HCT116 (cell line): ENCODE results near the gene UBA52. TPM values are rescaled to one million over a fixed set of nuclear protein-coding genes. Genes with fewer than 3 reads are reported as not detected.

Experiments used
- ATAC-seq: fragments of 200-7000 bp; cut with Tn5 transposase; 2 replicates; pipeline ENCODE4 v1.9.1; 2020; ENCODE audit warnings: mild to moderate bottlenecking, moderate library complexity
- BruUV-seq: library from RNA; stranded (reverse); fragments of 400-500 nt; replicated peaks from 2 replicates; lab custom pipeline; 2021; lab: Mats Ljungman, UMichigan
- CTCF ChIA-PET: fragments of 300-600 bp; sonication (Branson Sonifier 250); formaldehyde crosslinking; loops from one replicate; lab custom pipeline; 2021; ENCODE audit warnings: antibody characterized with exemption; lab: Charles Lee
- POLR2A ChIA-PET: fragments of 300-600, 350-600 bp; sonication (Branson Sonifier 250); formaldehyde crosslinking; loops from one replicate; lab custom pipeline; 2021; ENCODE audit warnings: antibody characterized with exemption; lab: Charles Lee
- RAD21 ChIA-PET, 2 experiments: fragments of 300-600 bp; sonication (Branson Sonifier 250); formaldehyde crosslinking; loops; one replicate each; lab custom pipeline; 2023; ENCODE audit warnings: low total read pairs in 2 of 2; ENCODE audit not compliant: uncharacterized antibody in 2 of 2, unreplicated experiment in 2 of 2, low non-redundant PET in 1 of 2; lab: Charles Lee
- DNase-seq: peaks from one replicate; pipeline ENCODE4 v3.0.0-alpha.2; 2010; ENCODE audit warnings: low read depth, low spot score
- H2AFZ ChIP-seq: fragments of 200-600 bp; shearing (Covaris generic), sonication (generic); 2 replicates; pipeline ENCODE4 v1.6.1; 2017; ENCODE audit warnings: low read depth, mixed run types, mixed read lengths, antibody characterized with exemption, low read length; ENCODE audit not compliant: poor library complexity, severe bottlenecking
- H3K27ac ChIP-seq: 2 replicates; pipeline ENCODE4 v1.5.1; 2012; ENCODE audit warnings: low read depth, low read length
- H3K27me3 ChIP-seq: fragments of 200-600 bp; sonication (generic); 2 replicates; pipeline ENCODE4 v1.6.1; 2016; ENCODE audit warnings: mixed run types, low read length, mixed read lengths; ENCODE audit not compliant: insufficient read depth
- H3K36me3 ChIP-seq, 2 experiments: fragments of 200-500 bp in 1 of 2; fragments of 200-600 bp in 1 of 2; sonication (Bioruptor generic) in 1 of 2; sonication (generic) in 1 of 2; 2 replicates each; pipeline versions ENCODE4 v1.5.1 to v1.6.1; 2014 to 2016; ENCODE audit warnings: low read length in 2 of 2, inconsistent platforms in 1 of 2, mixed read lengths in 1 of 2, mixed run types in 1 of 2; ENCODE audit not compliant: insufficient read depth in 2 of 2, control insufficient read depth in 1 of 2
- H3K4me1 ChIP-seq, 2 experiments: fragments of 200-600 bp in 1 of 2; sonication (generic) in 1 of 2; 2 replicates each; pipeline versions ENCODE4 v1.5.1 to v1.6.1; 2012 to 2017; ENCODE audit warnings: low read length in 2 of 2, inconsistent platforms in 1 of 2, mild to moderate bottlenecking in 1 of 2, mixed read lengths in 1 of 2, mixed run types in 1 of 2, moderate library complexity in 1 of 2; ENCODE audit not compliant: insufficient read depth in 2 of 2, control insufficient read depth in 1 of 2
- H3K4me2 ChIP-seq: fragments of 200-600 bp; sonication (generic); 2 replicates; pipeline ENCODE4 v1.6.1; 2017; ENCODE audit warnings: mixed run types, low read length, mixed read lengths
- H3K4me3 ChIP-seq, 2 experiments: fragments of 200-600 bp in 1 of 2; sonication (generic) in 1 of 2; replicated peaks in 1 of 2; 2 replicates each; pipeline ENCODE4 v1.5.1; 2011 to 2016; ENCODE audit warnings: low read length in 2 of 2, control low read depth in 1 of 2, low read depth in 1 of 2, mild to moderate bottlenecking in 1 of 2, mixed read lengths in 1 of 2, mixed run types in 1 of 2
- H3K79me2 ChIP-seq: fragments of 200-600 bp; sonication (generic); 2 replicates; pipeline ENCODE4 v1.6.1; 2017; ENCODE audit warnings: mild to moderate bottlenecking, mixed run types, low read length, moderate library complexity, mixed read lengths; ENCODE audit not compliant: insufficient read depth
- H3K9ac ChIP-seq: fragments of 200-600 bp; sonication (generic); 2 replicates; pipeline ENCODE4 v1.6.1; 2016; ENCODE audit warnings: low read length, mixed read lengths
- H3K9me2 ChIP-seq: fragments of 200-600 bp; sonication (generic), shearing (Covaris generic); 2 replicates; pipeline ENCODE4 v1.6.1; 2017; ENCODE audit warnings: mixed run types, mild to moderate bottlenecking, moderate library complexity; ENCODE audit not compliant: insufficient read depth
- H3K9me3 ChIP-seq, 2 experiments: fragments of 200-500 bp in 1 of 2; fragments of 200-600 bp in 1 of 2; sonication (Bioruptor generic) in 1 of 2; sonication (generic) in 1 of 2; 2 replicates each; pipeline ENCODE4 v1.6.1; 2014 to 2017; ENCODE audit warnings: low read length in 2 of 2, mixed read lengths in 2 of 2, inconsistent platforms in 1 of 2, low read depth in 1 of 2, mild to moderate bottlenecking in 1 of 2, mixed run types in 1 of 2, moderate library complexity in 1 of 2; ENCODE audit not compliant: control insufficient read depth in 1 of 2, insufficient read depth in 1 of 2
- H4K20me1 ChIP-seq: fragments of 200-600 bp; sonication (generic), shearing (Covaris generic); 2 replicates; pipeline ENCODE4 v1.6.1; 2017; ENCODE audit warnings: mixed run types, mild to moderate bottlenecking, moderate library complexity; ENCODE audit not compliant: insufficient read depth
- CBX3 ChIP-seq: IDR thresholded peaks from 2 replicates; pipeline ENCODE4 v1.6.1; 2012; ENCODE audit warnings: low read depth
- EGR1 ChIP-seq: IDR thresholded peaks from 2 replicates; pipeline ENCODE4 v1.6.1; 2012; ENCODE audit warnings: low read depth
- ELF1 ChIP-seq: IDR thresholded peaks from 2 replicates; pipeline ENCODE4 v1.6.1; 2012; ENCODE audit warnings: low read depth, borderline replicate concordance
- EZH2phosphoT487 ChIP-seq: fragments of 200-600 bp; IDR thresholded peaks from 2 replicates; pipeline ENCODE4 v1.6.1; 2018; ENCODE audit warnings: antibody characterized with exemption, borderline replicate concordance
- FOSL1 ChIP-seq: IDR thresholded peaks from 2 replicates; pipeline ENCODE4 v1.6.1; 2012; ENCODE audit warnings: low read depth
- POLR2A ChIP-seq: IDR thresholded peaks from 2 replicates; pipeline ENCODE4 v1.7.0; 2011; ENCODE audit warnings: borderline replicate concordance; ENCODE audit not compliant: insufficient read depth, insufficient read length; ENCODE audit errors: extremely low read depth
- POLR2AphosphoS5 ChIP-seq: IDR thresholded peaks from 2 replicates; pipeline ENCODE4 v1.6.1; 2011; ENCODE audit warnings: mild to moderate bottlenecking, low read depth, low read length, moderate library complexity
- SIN3A ChIP-seq: IDR thresholded peaks from 2 replicates; pipeline ENCODE4 v1.6.1; 2012; ENCODE audit warnings: low read depth
- SP1 ChIP-seq: IDR thresholded peaks from 2 replicates; pipeline ENCODE4 v1.6.1; 2012; ENCODE audit warnings: low read depth
- SRF ChIP-seq: IDR thresholded peaks from 2 replicates; pipeline ENCODE4 v1.6.1; 2012; ENCODE audit warnings: low read depth
- YY1 ChIP-seq: IDR thresholded peaks from 2 replicates; pipeline ENCODE4 v1.6.1; 2011; ENCODE audit warnings: low read length, low read depth, moderate library complexity, mild to moderate bottlenecking; ENCODE audit not compliant: insufficient replicate concordance; ENCODE audit errors: extremely low read depth
- ZFX ChIP-seq: fragments of 450-650 bp; IDR thresholded peaks from 2 replicates; pipeline ENCODE4 v1.6.1; 2017
- ZNF274 ChIP-seq: fragments of 200-500 bp; sonication (Bioruptor generic); IDR thresholded peaks from 2 replicates; pipeline ENCODE4 v1.6.1; 2014; ENCODE audit warnings: mild to moderate bottlenecking, low read depth, low read length, inconsistent platforms
- intact Hi-C: fragments of 100-400 bp; cut with micrococcal nuclease; formaldehyde crosslinking; loops from 2 replicates; pipeline ENCODE4 v1.10.0; 2022
- total RNA-seq: library from RNA; stranded (reverse); gene quantifications from one replicate; pipeline ENCODE4 v1.2.1, GENCODE V29; 2021; ENCODE audit not compliant: unreplicated experiment
- TF ChIP-seq, protein P1 (sequence below): IDR thresholded peaks from 2 replicates; pipeline ENCODE4 v1.6.1; 2011; ENCODE audit warnings: mild to moderate bottlenecking, low read length, moderate library complexity; ENCODE audit not compliant: insufficient replicate concordance; ENCODE audit errors: extremely low read depth
- TF ChIP-seq, protein P2 (sequence below): IDR thresholded peaks from 2 replicates; pipeline ENCODE4 v1.6.1; 2012
- TF ChIP-seq, protein P3 (sequence below): IDR thresholded peaks from 2 replicates; pipeline ENCODE4 v1.6.1; 2012
- TF ChIP-seq, protein P4 (sequence below), 3 experiments: fragments of 200-600 bp in 1 of 3; sonication (generic) in 1 of 3; IDR thresholded peaks in 2 of 3; conservative IDR thresholded peaks in 1 of 3; 2 replicates each; pipeline ENCODE4 v1.5.1; 2012 to 2017; ENCODE audit warnings: low read depth in 2 of 3, low read length in 2 of 3, antibody characterized with exemption in 1 of 3, borderline replicate concordance in 1 of 3, control low read depth in 1 of 3, mild to moderate bottlenecking in 1 of 3, mixed read lengths in 1 of 3, mixed run types in 1 of 3, moderate library complexity in 1 of 3; ENCODE audit not compliant: insufficient read depth in 1 of 3

Gene UBA52
- total RNA-seq, 1 experiment from 2014 or later = 1,743 TPM

DNA sequence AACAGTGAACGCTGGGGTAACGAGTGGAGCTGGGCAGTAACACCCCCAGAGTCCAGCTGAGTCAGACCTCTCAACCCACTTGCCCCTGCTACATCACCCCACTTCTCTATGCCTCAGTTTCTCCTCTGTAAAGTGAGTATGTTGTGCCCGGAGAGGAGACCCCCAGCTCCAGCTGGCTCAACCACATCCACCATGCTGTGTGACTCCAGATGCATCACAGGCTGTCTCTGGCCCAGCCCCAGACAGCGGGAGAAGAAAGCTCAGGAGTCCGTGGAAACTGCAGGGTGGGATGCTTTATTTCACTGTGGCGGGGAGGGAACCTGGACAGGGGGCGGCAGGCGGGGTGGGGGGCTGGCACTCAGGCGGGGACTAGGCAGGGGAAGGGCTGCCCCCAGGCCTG lies 40.2 kb upstream of the UBA52 start:
- Histone ChIP-seq H3K4me2 (no peak overlapping the region), H3K4me1 (peaks cover 2 to 9% of the 10 kb centered on the region in 2 experiments; a peak in 3 of 4 replicates), H3K9me3 (no peaks in the 10 kb centered on the region), H2AFZ (no peak overlapping the region), H3K9me2 (no peaks in the 10 kb centered on the region), H4K20me1 (no peaks in the 10 kb centered on the region), H3K27me3 (no peaks in the 10 kb centered on the region), H3K79me2 (no peaks in the 10 kb centered on the region), H3K36me3 (peaks cover 2 to 6% of the 10 kb centered on the region in 2 experiments; a peak in 3 of 4 replicates), H3K4me3 (no peak overlapping the region), H3K27ac (no peak overlapping the region), H3K9ac (no peak overlapping the region)
- intact Hi-C loops = no loop called here
- ATAC-seq (no peak), DNase-seq (no peak)
- POLR2A ChIA-PET = interaction anchor here (0.9 kb wide), 1 partner anchor 26 kb away, joined by 3 read pairs; the partner anchor contains the start of gene KXD1
- CTCF ChIA-PET = no interaction called here
- RAD21 ChIA-PET = no interaction called here
- no TSS peak for BruUV-seq
- TF ChIP-seq YY1 (no peak), ELF1 (no peak), EGR1 (no peak), ZNF274 (no peak), EZH2phosphoT487 (no peak), POLR2AphosphoS5 (no peak), SP1 (no peak), SRF (no peak), SIN3A (no peak), ZFX (no peak), POLR2A (no peak), CBX3 (no peak), FOSL1 (no peak)
- TF ChIP-seq, protein P1, sequence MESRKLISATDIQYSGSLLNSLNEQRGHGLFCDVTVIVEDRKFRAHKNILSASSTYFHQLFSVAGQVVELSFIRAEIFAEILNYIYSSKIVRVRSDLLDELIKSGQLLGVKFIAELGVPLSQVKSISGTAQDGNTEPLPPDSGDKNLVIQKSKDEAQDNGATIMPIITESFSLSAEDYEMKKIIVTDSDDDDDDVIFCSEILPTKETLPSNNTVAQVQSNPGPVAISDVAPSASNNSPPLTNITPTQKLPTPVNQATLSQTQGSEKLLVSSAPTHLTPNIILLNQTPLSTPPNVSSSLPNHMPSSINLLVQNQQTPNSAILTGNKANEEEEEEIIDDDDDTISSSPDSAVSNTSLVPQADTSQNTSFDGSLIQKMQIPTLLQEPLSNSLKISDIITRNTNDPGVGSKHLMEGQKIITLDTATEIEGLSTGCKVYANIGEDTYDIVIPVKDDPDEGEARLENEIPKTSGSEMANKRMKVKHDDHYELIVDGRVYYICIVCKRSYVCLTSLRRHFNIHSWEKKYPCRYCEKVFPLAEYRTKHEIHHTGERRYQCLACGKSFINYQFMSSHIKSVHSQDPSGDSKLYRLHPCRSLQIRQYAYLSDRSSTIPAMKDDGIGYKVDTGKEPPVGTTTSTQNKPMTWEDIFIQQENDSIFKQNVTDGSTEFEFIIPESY = no peak
- TF ChIP-seq, protein P2, sequence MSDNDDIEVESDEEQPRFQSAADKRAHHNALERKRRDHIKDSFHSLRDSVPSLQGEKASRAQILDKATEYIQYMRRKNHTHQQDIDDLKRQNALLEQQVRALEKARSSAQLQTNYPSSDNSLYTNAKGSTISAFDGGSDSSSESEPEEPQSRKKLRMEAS = no peak
- TF ChIP-seq, protein P3, sequence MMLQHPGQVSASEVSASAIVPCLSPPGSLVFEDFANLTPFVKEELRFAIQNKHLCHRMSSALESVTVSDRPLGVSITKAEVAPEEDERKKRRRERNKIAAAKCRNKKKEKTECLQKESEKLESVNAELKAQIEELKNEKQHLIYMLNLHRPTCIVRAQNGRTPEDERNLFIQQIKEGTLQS = no peak
- TF ChIP-seq, protein P4, sequence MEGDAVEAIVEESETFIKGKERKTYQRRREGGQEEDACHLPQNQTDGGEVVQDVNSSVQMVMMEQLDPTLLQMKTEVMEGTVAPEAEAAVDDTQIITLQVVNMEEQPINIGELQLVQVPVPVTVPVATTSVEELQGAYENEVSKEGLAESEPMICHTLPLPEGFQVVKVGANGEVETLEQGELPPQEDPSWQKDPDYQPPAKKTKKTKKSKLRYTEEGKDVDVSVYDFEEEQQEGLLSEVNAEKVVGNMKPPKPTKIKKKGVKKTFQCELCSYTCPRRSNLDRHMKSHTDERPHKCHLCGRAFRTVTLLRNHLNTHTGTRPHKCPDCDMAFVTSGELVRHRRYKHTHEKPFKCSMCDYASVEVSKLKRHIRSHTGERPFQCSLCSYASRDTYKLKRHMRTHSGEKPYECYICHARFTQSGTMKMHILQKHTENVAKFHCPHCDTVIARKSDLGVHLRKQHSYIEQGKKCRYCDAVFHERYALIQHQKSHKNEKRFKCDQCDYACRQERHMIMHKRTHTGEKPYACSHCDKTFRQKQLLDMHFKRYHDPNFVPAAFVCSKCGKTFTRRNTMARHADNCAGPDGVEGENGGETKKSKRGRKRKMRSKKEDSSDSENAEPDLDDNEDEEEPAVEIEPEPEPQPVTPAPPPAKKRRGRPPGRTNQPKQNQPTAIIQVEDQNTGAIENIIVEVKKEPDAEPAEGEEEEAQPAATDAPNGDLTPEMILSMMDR (IDR thresholded peaks at IDR 0.05 in 2 of 3, conservative IDR thresholded peaks at IDR 0.05 in 1 of 3; ENCODE audit: borderline replicate concordance in 1 of 3, insufficient read depth in 1 of 3, low read depth in 2 of 3, low read length in 2 of 3) = no peak
